ENCODE results near the gene ADAM12.
A peak's percentile ranks its signal among the peaks of the same experiment; 100 is the strongest.
"Not testable (repeated sequence)": the region's sequence is repeated elsewhere in the genome, so short reads cannot be mapped to it uniquely, and the experiment has no call there.

The ADAM12 gene

GRCh38 chr10:125992254-125992653 is 396.0 kb downstream of the ADAM12 start:
- no peak for DNase-seq

- DNase-seq, result no peak
Observed at GRCh38 chr10:125991392-125991791, 396.9 kb downstream of the ADAM12 start.

- no peak for DNase-seq
Observed at GRCh38 chr10:125990974-125991373, 397.3 kb downstream of the ADAM12 start.

- no peak for DNase-seq
Observed at GRCh38 chr10:125989791-125990190, 398.5 kb downstream of the ADAM12 start.

GRCh38 chr10:125985557-125986240 is 402.6 kb downstream of the ADAM12 start:
- no peak for DNase-seq

- DNase-seq, result no peak
Observed at GRCh38 chr10:125984865-125985495, 403.3 kb downstream of the ADAM12 start.

GRCh38 chr10:125984346-125984745 is 403.9 kb downstream of the ADAM12 start:
- no peak for DNase-seq

- no peak for DNase-seq
Observed at GRCh38 chr10:125983656-125984055, 404.6 kb downstream of the ADAM12 start.

- DNase-seq, result no peak
Observed at GRCh38 chr10:125983161-125983560, 405.1 kb downstream of the ADAM12 start.

GRCh38 chr10:125982260-125982948 is 405.9 kb downstream of the ADAM12 start:
- DNase-seq, result peak; percentile 60

GRCh38 chr10:125980521-125981035 is 407.7 kb downstream of the ADAM12 start:
- DNase-seq, result no peak

GRCh38 chr10:125979976-125980375 is 408.3 kb downstream of the ADAM12 start:
- no peak for DNase-seq

- DNase-seq, result peak; percentile 3
Observed at GRCh38 chr10:125976960-125977605, 411.2 kb downstream of the ADAM12 start.

- not testable (repeated sequence) for DNase-seq
Observed at GRCh38 chr10:125970077-125970630, 418.1 kb downstream of the ADAM12 start.

- no peak for DNase-seq
Observed at GRCh38 chr10:125967533-125967932, 420.7 kb downstream of the ADAM12 start.

- DNase-seq, result no peak
Observed at GRCh38 chr10:125964558-125964957, 423.7 kb downstream of the ADAM12 start.

All from RPMI8226 (cell line).